H9 (cell line): ENCODE data around the gene EPHA3. TPM values are rescaled to one million over a fixed set of nuclear protein-coding genes. Genes with fewer than 3 reads are reported as not detected.

Source experiments
- DNase-seq: peaks from one replicate; pipeline ENCODE4 v3.0.0-alpha.2; 2017
- H2AFZ ChIP-seq: one replicate; pipeline ENCODE4 v1.6.1; 2013; ENCODE audit warnings: mild to moderate bottlenecking, low read length, control low read depth, moderate library complexity
- H2AK5ac ChIP-seq: 2 replicates; pipeline ENCODE4 v1.6.1; 2013; ENCODE audit warnings: low read length, control low read depth, mixed read lengths; ENCODE audit not compliant: insufficient read length
- H2BK120ac ChIP-seq: one replicate; pipeline ENCODE4 v1.6.1; 2013; ENCODE audit warnings: low read depth, mild to moderate bottlenecking, low read length, control low read depth, inconsistent platforms; ENCODE audit not compliant: poor library complexity, severe bottlenecking
- H2BK12ac ChIP-seq: 2 replicates; pipeline ENCODE4 v1.6.1; 2013; ENCODE audit warnings: low read length, control low read depth, mixed read lengths, low read depth; ENCODE audit not compliant: insufficient read length
- H2BK15ac ChIP-seq: 2 replicates; pipeline ENCODE4 v1.6.1; 2013; ENCODE audit warnings: low read depth, low read length, control low read depth
- H2BK20ac ChIP-seq: one replicate; pipeline ENCODE4 v1.6.1; 2013; ENCODE audit warnings: low read depth, mild to moderate bottlenecking, low read length, control low read depth, inconsistent platforms; ENCODE audit not compliant: poor library complexity, severe bottlenecking
- H2BK5ac ChIP-seq: 2 replicates; pipeline ENCODE4 v1.6.1; 2013; ENCODE audit warnings: low read length, control low read depth, mixed read lengths; ENCODE audit not compliant: insufficient read length
- H3K14ac ChIP-seq: 2 replicates; pipeline ENCODE4 v1.6.1; 2013; ENCODE audit warnings: low read length, control low read depth; ENCODE audit not compliant: insufficient read depth
- H3K18ac ChIP-seq: 2 replicates; pipeline ENCODE4 v1.6.1; 2013; ENCODE audit warnings: low read depth, mild to moderate bottlenecking, mixed read lengths, low read length, control low read depth; ENCODE audit not compliant: insufficient read length
- H3K23ac ChIP-seq: 2 replicates; pipeline ENCODE4 v1.6.1; 2013; ENCODE audit warnings: low read length, control low read depth, mixed read lengths, low read depth; ENCODE audit not compliant: insufficient read length
- H3K23me2 ChIP-seq: 2 replicates; pipeline ENCODE4 v1.6.1; 2013; ENCODE audit warnings: low read depth, mild to moderate bottlenecking, mixed read lengths, low read length, control low read depth; ENCODE audit not compliant: insufficient read length, poor library complexity, severe bottlenecking
- H3K27ac ChIP-seq: 2 replicates; pipeline ENCODE4 v1.5.1; 2013; ENCODE audit warnings: low read length, control low read depth, mixed read lengths, low read depth; ENCODE audit not compliant: insufficient read length
- H3K27me3 ChIP-seq: 2 replicates; pipeline ENCODE4 v1.6.1; 2013; ENCODE audit warnings: low read length, control low read depth, inconsistent platforms; ENCODE audit not compliant: insufficient read depth
- H3K4ac ChIP-seq: 2 replicates; pipeline ENCODE4 v1.6.1; 2013; ENCODE audit warnings: low read depth, mild to moderate bottlenecking, control low read depth, inconsistent platforms, low read length, moderate library complexity
- H3K4me1 ChIP-seq: 2 replicates; pipeline ENCODE4 v1.6.1; 2013; ENCODE audit warnings: low read length, control low read depth, inconsistent platforms; ENCODE audit not compliant: insufficient read depth
- H3K4me2 ChIP-seq: 2 replicates; pipeline ENCODE4 v1.6.1; 2013; ENCODE audit warnings: low read length, control low read depth, mixed read lengths; ENCODE audit not compliant: insufficient read length, insufficient read depth
- H3K56ac ChIP-seq: 2 replicates; pipeline ENCODE4 v1.6.1; 2013; ENCODE audit warnings: low read depth, mild to moderate bottlenecking, mixed read lengths, low read length, control low read depth; ENCODE audit not compliant: insufficient read length
- H3K79me1 ChIP-seq: 2 replicates; pipeline ENCODE4 v1.6.1; 2013; ENCODE audit warnings: low read depth, mild to moderate bottlenecking, moderate library complexity, low read length, control low read depth, inconsistent platforms; ENCODE audit not compliant: insufficient read depth, poor library complexity, severe bottlenecking
- H3K79me2 ChIP-seq: 2 replicates; pipeline ENCODE4 v1.6.1; 2013; ENCODE audit warnings: low read length, control low read depth, inconsistent platforms; ENCODE audit not compliant: insufficient read depth
- H3K9ac ChIP-seq: 2 replicates; pipeline ENCODE4 v1.6.1; 2013; ENCODE audit warnings: low read length, control low read depth, mixed read lengths; ENCODE audit not compliant: insufficient read length; ENCODE audit errors: extremely low read depth
- H3K9me3 ChIP-seq: one replicate; pipeline ENCODE4 v1.6.1; 2013; ENCODE audit warnings: low read depth, low read length, inconsistent platforms; ENCODE audit not compliant: control insufficient read depth
- H3T11ph ChIP-seq: one replicate; pipeline ENCODE4 v1.6.1; 2013; ENCODE audit warnings: mild to moderate bottlenecking, low read length, control low read depth, inconsistent platforms
- H4K20me1 ChIP-seq: one replicate; pipeline ENCODE4 v1.6.1; 2013; ENCODE audit not compliant: control insufficient read depth, insufficient read length, insufficient read depth
- H4K5ac ChIP-seq: 2 replicates; pipeline ENCODE4 v1.6.1; 2013; ENCODE audit warnings: low read depth, mild to moderate bottlenecking, mixed read lengths, low read length, control low read depth; ENCODE audit not compliant: insufficient read length
- H4K8ac ChIP-seq: replicated peaks from 2 replicates; pipeline ENCODE4 v1.6.1; 2013; ENCODE audit warnings: low read length, control low read depth, mixed read lengths, low read depth; ENCODE audit not compliant: insufficient read length
- H4K91ac ChIP-seq: 2 replicates; pipeline ENCODE4 v1.6.1; 2013; ENCODE audit warnings: low read depth, mild to moderate bottlenecking, moderate library complexity, mixed read lengths, low read length, control low read depth; ENCODE audit not compliant: insufficient read length
- H3K27ac Mint-ChIP-seq, 3 experiments: 2 replicates in 2 of 3; 3 replicates in 1 of 3; pipeline ENCODE4 v1.8.0; 2020 to 2021; ENCODE audit warnings: mixed read lengths in 3 of 3, mild to moderate bottlenecking in 1 of 3, moderate library complexity in 1 of 3
- H3K27me3 Mint-ChIP-seq: 2 replicates; pipeline ENCODE4 v1.8.0; 2021; ENCODE audit warnings: low read depth, mild to moderate bottlenecking, moderate library complexity, mixed read lengths
- H3K36me3 Mint-ChIP-seq, 3 experiments: 2 replicates in 2 of 3; 3 replicates in 1 of 3; pipeline ENCODE4 v1.8.0; 2020 to 2021; ENCODE audit warnings: low read depth in 3 of 3, mixed read lengths in 3 of 3; ENCODE audit not compliant: insufficient read depth in 1 of 3
- H3K4me1 Mint-ChIP-seq, 2 experiments: 2 replicates each; pipeline ENCODE4 v1.8.0; 2020; ENCODE audit warnings: mixed read lengths in 2 of 2
- H3K4me3 Mint-ChIP-seq, 2 experiments: 2 replicates in 1 of 2; 3 replicates in 1 of 2; pipeline ENCODE4 v1.8.0; 2020 to 2021; ENCODE audit warnings: mild to moderate bottlenecking in 2 of 2, mixed read lengths in 2 of 2, moderate library complexity in 1 of 2
- H3K9me3 Mint-ChIP-seq, 2 experiments: 2 replicates in 1 of 2; 3 replicates in 1 of 2; pipeline ENCODE4 v1.8.0; 2020; ENCODE audit warnings: mild to moderate bottlenecking in 2 of 2, mixed read lengths in 2 of 2, moderate library complexity in 1 of 2
- WGBS: extraction: QIAGEN DNeasy Blood & Tissue Kit; methylation state at CpG from one replicate; pipeline ENCODE4 v1.1.7; 2013; ENCODE audit warnings: missing lambda C conversion rate, low lambda C conversion rate, mixed read lengths; ENCODE audit not compliant: insufficient read length; ENCODE audit errors: extremely low coverage; 5-methylcytosine and 5-hydroxymethylcytosine counted together
- total RNA-seq: library from RNA; stranded (reverse); gene quantifications from 2 replicates; pipeline ENCODE4 v1.2.1, GENCODE V29; 2021
- TF ChIP-seq, protein P1 (sequence below): fragments of 200-600 bp; sonication (generic); conservative IDR thresholded peaks from 3 replicates; pipeline ENCODE4 v1.8.0; 2021; ENCODE audit warnings: antibody characterized with exemption, mild to moderate bottlenecking

The EPHA3 gene
- total RNA-seq, 1 experiment from 2014 or later, result 0.66 TPM

DNA sequence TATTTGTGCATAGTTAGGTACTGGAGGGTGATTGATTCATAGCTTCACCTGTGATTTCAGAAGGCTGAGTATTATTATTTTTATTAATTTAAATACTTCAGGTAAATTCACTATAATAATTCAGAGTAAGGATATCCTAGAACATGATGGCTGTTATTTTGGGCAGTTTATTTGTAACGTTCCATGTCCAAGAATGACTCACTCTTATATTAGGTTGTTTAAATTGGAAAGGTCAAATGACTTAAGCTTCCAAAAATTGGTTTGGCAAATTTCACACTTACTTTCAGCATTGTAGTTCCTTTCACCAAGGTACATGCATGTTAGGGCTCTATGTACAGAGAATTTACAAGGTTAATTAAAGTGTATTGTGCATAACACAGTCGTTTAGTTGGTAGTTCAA lies 120.2 kb downstream of the EPHA3 start:
- WGBS, result no CpG with 5 or more reads among the region's 2 CpGs
- H3T11ph ChIP-seq, result no peak overlapping the region
- no peaks in the 10 kb centered on the region for H3K27me3 ChIP-seq
- H3K4ac ChIP-seq, result no peak overlapping the region
- no peaks in the 10 kb centered on the region for H3K79me1 ChIP-seq
- H3K23ac ChIP-seq, result no peak overlapping the region
- no peak for DNase-seq
- Mint-ChIP-seq H3K4me3 (no peak overlapping the region), H3K9me3 (no peaks in the 10 kb centered on the region), H3K27me3 (no peaks in the 10 kb centered on the region), H3K4me1 (peaks cover 6% of the 10 kb centered on the region in 2 experiments), H3K27ac (no peak overlapping the region), H3K36me3 (no peaks in the 10 kb centered on the region)
- H3K79me2 ChIP-seq, result no peaks in the 10 kb centered on the region
- no peak overlapping the region for H3K18ac ChIP-seq
- no peak overlapping the region for H2BK15ac ChIP-seq
- H2AFZ ChIP-seq, result no peak overlapping the region
- H4K91ac ChIP-seq, result no peak overlapping the region
- H2BK12ac ChIP-seq, result no peak overlapping the region
- H2BK5ac ChIP-seq, result no peak overlapping the region
- no peak overlapping the region for H3K56ac ChIP-seq
- H2AK5ac ChIP-seq, result no peak overlapping the region
- no peak overlapping the region for H4K5ac ChIP-seq
- H3K9ac ChIP-seq, result no peak overlapping the region
- H2BK20ac ChIP-seq, result no peak overlapping the region
- TF ChIP-seq, protein P1, sequence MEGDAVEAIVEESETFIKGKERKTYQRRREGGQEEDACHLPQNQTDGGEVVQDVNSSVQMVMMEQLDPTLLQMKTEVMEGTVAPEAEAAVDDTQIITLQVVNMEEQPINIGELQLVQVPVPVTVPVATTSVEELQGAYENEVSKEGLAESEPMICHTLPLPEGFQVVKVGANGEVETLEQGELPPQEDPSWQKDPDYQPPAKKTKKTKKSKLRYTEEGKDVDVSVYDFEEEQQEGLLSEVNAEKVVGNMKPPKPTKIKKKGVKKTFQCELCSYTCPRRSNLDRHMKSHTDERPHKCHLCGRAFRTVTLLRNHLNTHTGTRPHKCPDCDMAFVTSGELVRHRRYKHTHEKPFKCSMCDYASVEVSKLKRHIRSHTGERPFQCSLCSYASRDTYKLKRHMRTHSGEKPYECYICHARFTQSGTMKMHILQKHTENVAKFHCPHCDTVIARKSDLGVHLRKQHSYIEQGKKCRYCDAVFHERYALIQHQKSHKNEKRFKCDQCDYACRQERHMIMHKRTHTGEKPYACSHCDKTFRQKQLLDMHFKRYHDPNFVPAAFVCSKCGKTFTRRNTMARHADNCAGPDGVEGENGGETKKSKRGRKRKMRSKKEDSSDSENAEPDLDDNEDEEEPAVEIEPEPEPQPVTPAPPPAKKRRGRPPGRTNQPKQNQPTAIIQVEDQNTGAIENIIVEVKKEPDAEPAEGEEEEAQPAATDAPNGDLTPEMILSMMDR, result no peak
- H3K4me2 ChIP-seq, result no peak overlapping the region
- no peak overlapping the region for H4K8ac ChIP-seq
- no peak overlapping the region for H3K14ac ChIP-seq
- H2BK120ac ChIP-seq, result no peak overlapping the region
- no peaks in the 10 kb centered on the region for H3K9me3 ChIP-seq
- no peaks in the 10 kb centered on the region for H4K20me1 ChIP-seq
- H3K27ac ChIP-seq, result no peak overlapping the region
- no peaks in the 10 kb centered on the region for H3K4me1 ChIP-seq
- H3K23me2 ChIP-seq, result no peaks in the 10 kb centered on the region
